CD4-positive, alpha-beta T cell treated with Interleukin-2 at 100 ng/mL for 4 hours (primary cell): Measurements from ENCODE around the gene RSPH6A.

Experiments
- DNase-seq: peaks from one replicate; pipeline ENCODE4 v3.0.0-alpha.2; 2020; ENCODE audit warnings: low spot score

Gene RSPH6A

GRCh38 chr19:45780146-45780447 is 35.0 kb downstream of the RSPH6A start:
- no peak for DNase-seq

- peak; percentile 86 for DNase-seq
Observed at GRCh38 chr19:45779231-45780145, 35.6 kb downstream of the RSPH6A start.

- no peak for DNase-seq
Observed at GRCh38 chr19:45778010-45778661, 37.0 kb downstream of the RSPH6A start.

- no peak for DNase-seq
Observed at GRCh38 chr19:45777395-45777961, 37.6 kb downstream of the RSPH6A start.

GRCh38 chr19:45774765-45775164 is 40.3 kb downstream of the RSPH6A start:
- DNase-seq: no peak

- no peak for DNase-seq
Observed at GRCh38 chr19:45773384-45773783, 41.7 kb downstream of the RSPH6A start.

GRCh38 chr19:45772912-45773311 is 42.2 kb downstream of the RSPH6A start:
- no peak for DNase-seq

- DNase-seq: no peak
Observed at GRCh38 chr19:45772130-45772840, 42.8 kb downstream of the RSPH6A start.

- DNase-seq: no peak
Observed at GRCh38 chr19:45771311-45771933, 43.7 kb downstream of the RSPH6A start.

GRCh38 chr19:45770192-45771101 is 44.7 kb downstream of the RSPH6A start:
- peak; percentile 91 for DNase-seq

GRCh38 chr19:45769821-45770191 is 45.3 kb downstream of the RSPH6A start:
- no peak for DNase-seq

- DNase-seq: peak; percentile 95
Observed at GRCh38 chr19:45768984-45769782, 45.9 kb downstream of the RSPH6A start, which contains the start of gene SIX5. Gene SIX5, minus strand, starts transcription at chr19:45769252. Its CDS starts 408 bp downstream, at chr19:45768844.

GRCh38 chr19:45768655-45768983 is 46.5 kb downstream of the RSPH6A start:
- DNase-seq: peak; percentile 30

GRCh38 chr19:45767881-45768654 is 47.0 kb downstream of the RSPH6A start:
- DNase-seq: no peak

- no peak for DNase-seq
Observed at GRCh38 chr19:45767410-45767880, 47.7 kb downstream of the RSPH6A start.

GRCh38 chr19:45766869-45767346 is 48.2 kb downstream of the RSPH6A start:
- no peak for DNase-seq

GRCh38 chr19:45766296-45766868 is 48.7 kb downstream of the RSPH6A start:
- no peak for DNase-seq

GRCh38 chr19:45765702-45766295 is 49.3 kb downstream of the RSPH6A start:
- no peak for DNase-seq
